AG20443 (cell line): ENCODE results near the gene CEBPZOS.

Experiments
- DNase-seq: peaks from one replicate; pipeline ENCODE4 v3.0.0; 2012; ENCODE audit warnings: low spot score, mixed read lengths

The CEBPZOS gene

GRCh38 chr2:37232131-37232933 is 36.0 kb downstream of the CEBPZOS start:
- DNase-seq: peak; percentile 51

- DNase-seq: no peak
These were observed 47.1 kb downstream of the CEBPZOS start for GRCh38 chr2:37243435-37243834.

- no peak for DNase-seq
These were observed 47.7 kb downstream of the CEBPZOS start for GRCh38 chr2:37244017-37244416.

- no peak for DNase-seq
These were observed 48.5 kb downstream of the CEBPZOS start for GRCh38 chr2:37244755-37245154.

GRCh38 chr2:37246205-37246604 is 49.9 kb downstream of the CEBPZOS start:
- DNase-seq: no peak

GRCh38 chr2:37250869-37251740 is 54.8 kb downstream of the CEBPZOS start:
- DNase-seq: no peak
